ENCODE results near the gene STX16. TPM values are rescaled to one million over a fixed set of nuclear protein-coding genes. Genes with fewer than 3 reads are reported as not detected.

The STX16 gene
- total RNA-seq, 1 experiment from 2014 or later = 41.9 TPM

- Histone ChIP-seq H3K9me3 (ENCODE audit: control insufficient read depth, insufficient read depth, low read depth, low read length) (no peaks in the 10 kb centered on the region), H3K27ac (ENCODE audit: low read length) (no peak overlapping the region), H3K4me3 (ENCODE audit: low read depth in 2 of 2, low read length in 2 of 2) (no peak overlapping the region), H3K4me1 (ENCODE audit: control insufficient read depth, insufficient read depth, low read length) (no peaks in the 10 kb centered on the region), H3K36me3 (ENCODE audit: control insufficient read depth, insufficient read depth, low read length) (no peaks in the 10 kb centered on the region), H3K27me3 (ENCODE audit: control insufficient read depth, insufficient read depth, low read length) (no peaks in the 10 kb centered on the region)
- no peak for ATAC-seq
- ChIA-PET CTCF (no interaction called here), POLR2A (no interaction called here)
- intact Hi-C loops (cut with micrococcal nuclease; ENCODE audit: unreplicated experiment) (no loop called here), in situ Hi-C loops (cut with HindIII; ENCODE audit: low pct_unique_long_range_greater_than_20kb, low sequenced_read_pairs) (no loop called here)
- TF ChIP-seq SIN3A (IDR thresholded peaks at IDR 0.05; ENCODE audit: borderline replicate concordance, insufficient read depth, low read depth, low read length) (no peak), POLR2AphosphoS5 (IDR thresholded peaks at IDR 0.05; ENCODE audit: low read depth, low read length) (no peak), TCF7L2 (IDR thresholded peaks at IDR 0.05; ENCODE audit: low read depth, low read length) (no peak), REST (IDR thresholded peaks at IDR 0.05; ENCODE audit: insufficient read depth in 1 of 2, low read depth in 2 of 2, low read length in 1 of 2) (no peak), CTCF (IDR thresholded peaks at IDR 0.05) (no peak)
- BruUV-seq (replicated peaks) = no TSS peak
- DNase-seq (ENCODE audit: low read depth, low spot score) = no peak
These were observed 33.9 kb upstream of the STX16 start for GRCh38 chr20:58617158-58617557.

- no TSS peak for BruUV-seq (replicated peaks)
- no peaks in the 10 kb centered on the region for H3K27me3 ChIP-seq (ENCODE audit: control insufficient read depth, insufficient read depth, low read length)
- peaks cover 4% of the 10 kb centered on the region; the same call in 1 of the 2 replicates for H3K9me3 ChIP-seq (ENCODE audit: control insufficient read depth, insufficient read depth, low read depth, low read length)
- H3K4me1 ChIP-seq (ENCODE audit: control insufficient read depth, insufficient read depth, low read length) = no peaks in the 10 kb centered on the region
- DNase-seq (ENCODE audit: low read depth, low spot score) (no peak), ATAC-seq (no peak)
- ChIA-PET POLR2A (no interaction called here), CTCF (interaction anchor here (0.7 kb wide), 1 partner anchor 160 kb away, joined by 7 read pairs; no protein-coding TSS in a partner anchor)
- in situ Hi-C loops (cut with HindIII; ENCODE audit: low pct_unique_long_range_greater_than_20kb, low sequenced_read_pairs) (no loop called here), intact Hi-C loops (cut with micrococcal nuclease; ENCODE audit: unreplicated experiment) (no loop called here)
- no peak overlapping the region for H3K4me3 ChIP-seq (ENCODE audit: low read depth in 2 of 2, low read length in 2 of 2)
- no peaks in the 10 kb centered on the region for H3K36me3 ChIP-seq (ENCODE audit: control insufficient read depth, insufficient read depth, low read length)
- TF ChIP-seq SIN3A (IDR thresholded peaks at IDR 0.05; ENCODE audit: borderline replicate concordance, insufficient read depth, low read depth, low read length) = no peak
- no peak for TF ChIP-seq CTCF (IDR thresholded peaks at IDR 0.05)
- TF ChIP-seq TCF7L2 (IDR thresholded peaks at IDR 0.05; ENCODE audit: low read depth, low read length) = no peak
- TF ChIP-seq REST (IDR thresholded peaks at IDR 0.05; ENCODE audit: insufficient read depth in 1 of 2, low read depth in 2 of 2, low read length in 1 of 2) = no peak
- TF ChIP-seq POLR2AphosphoS5 (IDR thresholded peaks at IDR 0.05; ENCODE audit: low read depth, low read length) = no peak
- no peak overlapping the region for H3K27ac ChIP-seq (ENCODE audit: low read length)
These were observed 32.6 kb upstream of the STX16 start for GRCh38 chr20:58618351-58619076.
